Measurements from ENCODE around the gene TPSD1. TPM values are rescaled to one million over a fixed set of nuclear protein-coding genes. Genes with fewer than 3 reads are reported as not detected.
"Not testable (repeated sequence)": the region's sequence is repeated elsewhere in the genome, so short reads cannot be mapped to it uniquely, and the experiment has no call there.

Gene TPSD1
- total RNA-seq, 1 experiment from 2014 or later = not detected

- Histone ChIP-seq H3F3A (ENCODE audit: insufficient read depth, low read depth) (peaks cover 28% of the 10 kb centered on the region), H3K9me3 (ENCODE audit: insufficient read depth, low read depth) (no peaks in the 10 kb centered on the region), H3K9me2 (ENCODE audit: insufficient read depth) (no peaks in the 10 kb centered on the region), H3K4me3 (no peak overlapping the region), H3K4me2 (peak overlapping the region; percentile 7; the same call in 1 of the 2 replicates), H3K4me1 (replicated peaks; ENCODE audit: insufficient read depth) (peaks cover 33% of the 10 kb centered on the region), H3K36me3 (ENCODE audit: low read depth) (no peaks in the 10 kb centered on the region), H2AFZ (no peak overlapping the region), H4K20me1 (ENCODE audit: insufficient read depth) (no peaks in the 10 kb centered on the region), H3K27ac (no peak overlapping the region), H3K79me2 (ENCODE audit: low read depth) (no peaks in the 10 kb centered on the region), H3K27me3 (ENCODE audit: insufficient read depth, low read depth) (peaks cover under 1% of the 10 kb centered on the region; the same call in 1 of the 2 replicates)
- POLR2A ChIA-PET (ENCODE audit: unreplicated experiment) = no interaction called here
- TF ChIP-seq CTCF (conservative IDR thresholded peaks at IDR 0.05) (no peak), EZH2 (IDR thresholded peaks at IDR 0.05; ENCODE audit: low read depth) (no peak)
- CTCF ChIA-PET = no interaction called here
- DNase-seq = peak; percentile 44 to 66
- no TSS peak for BruUV-seq (replicated peaks)
- intact Hi-C loops (cut with micrococcal nuclease; ENCODE audit: unreplicated experiment) = no loop called here
Observed at GRCh38 chr16:1293921-1294656, 38.2 kb downstream of the TPSD1 start.

- H2AFZ ChIP-seq = no peak overlapping the region
- intact Hi-C loops (cut with micrococcal nuclease; ENCODE audit: unreplicated experiment) = no loop called here
- H3K4me2 ChIP-seq = no peak overlapping the region
- H3K27ac ChIP-seq = no peak overlapping the region
- no peaks in the 10 kb centered on the region for H3K79me2 ChIP-seq (ENCODE audit: low read depth)
- H3K27me3 ChIP-seq (ENCODE audit: insufficient read depth, low read depth) = no peaks in the 10 kb centered on the region
- no peaks in the 10 kb centered on the region for H4K20me1 ChIP-seq (ENCODE audit: insufficient read depth)
- H3K9me2 ChIP-seq (ENCODE audit: insufficient read depth) = no peaks in the 10 kb centered on the region
- H3K9me3 ChIP-seq (ENCODE audit: insufficient read depth, low read depth) = no peaks in the 10 kb centered on the region
- no peak overlapping the region for H3K4me3 ChIP-seq
- no peak for DNase-seq
- POLR2A ChIA-PET (ENCODE audit: unreplicated experiment) = no interaction called here
- CTCF ChIA-PET = interaction anchor here (0.6 kb wide), 1 partner anchor 402 kb away, joined by 3 read pairs; no protein-coding TSS in a partner anchor
- BruUV-seq (replicated peaks) = no TSS peak
- H3K4me1 ChIP-seq (replicated peaks; ENCODE audit: insufficient read depth) = peaks cover 35% of the 10 kb centered on the region
- peaks cover 28% of the 10 kb centered on the region for H3F3A ChIP-seq (ENCODE audit: insufficient read depth, low read depth)
- TF ChIP-seq CTCF (conservative IDR thresholded peaks at IDR 0.05) = no peak
- TF ChIP-seq EZH2 (IDR thresholded peaks at IDR 0.05; ENCODE audit: low read depth) = no peak
- no peaks in the 10 kb centered on the region for H3K36me3 ChIP-seq (ENCODE audit: low read depth)
Observed at GRCh38 chr16:1295465-1295864, 39.6 kb downstream of the TPSD1 start.

- not testable (repeated sequence) for H3K36me3 ChIP-seq (ENCODE audit: low read depth); DNase-seq; H3K27me3 ChIP-seq (ENCODE audit: insufficient read depth, low read depth); H2AFZ ChIP-seq; H3K4me3 ChIP-seq; H3K9me2 ChIP-seq (ENCODE audit: insufficient read depth); BruUV-seq (replicated peaks); H3K79me2 ChIP-seq (ENCODE audit: low read depth); H4K20me1 ChIP-seq (ENCODE audit: insufficient read depth); H3K9me3 ChIP-seq (ENCODE audit: insufficient read depth, low read depth)
- CTCF ChIA-PET = interaction anchor here (0.6 kb wide), 1 partner anchor 581 kb away, joined by 3 read pairs; no protein-coding TSS in a partner anchor
- Histone ChIP-seq H3F3A (ENCODE audit: insufficient read depth, low read depth) (peaks cover 30% of the 10 kb centered on the region), H3K4me1 (replicated peaks; ENCODE audit: insufficient read depth) (peaks cover 38% of the 10 kb centered on the region), H3K4me2 (peak overlapping the region; percentile 14), H3K27ac (peak overlapping the region; percentile 99)
- POLR2A ChIA-PET (ENCODE audit: unreplicated experiment) = interaction anchor here (0.7 to 0.8 kb wide), 2 partner anchors 39 to 486 kb away, joined by 3 to 7 read pairs; partner anchors contain the start of gene SPSB3
- intact Hi-C loops (cut with micrococcal nuclease; ENCODE audit: unreplicated experiment) = loop anchor here (2.0 kb wide), 1 partner anchor 38 kb away; no protein-coding TSS in a partner anchor
Observed at GRCh38 chr16:1296688-1297017, 40.8 kb downstream of the TPSD1 start.
